ENCODE data around the gene C6orf62. TPM values are rescaled to one million over a fixed set of nuclear protein-coding genes. Genes with fewer than 3 reads are reported as not detected.

The C6orf62 gene
- total and polyA plus RNA-seq, 2 of the 4 experiments (the other 2 are of a cell fraction), result 47.5 to 50.7 TPM

GRCh38 chr6:24752503-24752902 lies 33.5 kb upstream of the C6orf62 start:
- Histone ChIP-seq H3K4me1 (ENCODE audit: control insufficient read depth, insufficient read depth, low read length) (no peaks in the 10 kb centered on the region), H3K9ac (ENCODE audit: low read depth, low read length) (no peak overlapping the region), H3K9me1 (ENCODE audit: insufficient read depth, low read length) (no peaks in the 10 kb centered on the region), H3K14ac (replicated peaks; ENCODE audit: low read depth, low read length) (no peak overlapping the region), H2AK5ac (ENCODE audit: low read depth, low read length) (no peak overlapping the region), H2BK5ac (ENCODE audit: low read depth, low read length, poor library complexity, severe bottlenecking) (no peak overlapping the region), H3K56ac (ENCODE audit: extremely low read depth, insufficient read depth, low read length) (no peak overlapping the region), H2AK9ac (replicated peaks; ENCODE audit: low read depth, low read length, poor library complexity) (no peak overlapping the region), H2BK15ac (ENCODE audit: low read depth, low read length) (no peak overlapping the region), H3K9me3 (ENCODE audit: control insufficient read depth, insufficient read depth, low read length) (no peaks in the 10 kb centered on the region), H3K18ac (ENCODE audit: low read depth, low read length) (no peak overlapping the region), H4K5ac (ENCODE audit: low read depth, low read length) (no peak overlapping the region), H3K4me3 (ENCODE audit: insufficient read depth, low read depth, low read length) (no peak overlapping the region), H2BK120ac (ENCODE audit: low read depth, low read length) (no peak overlapping the region), H4K91ac (ENCODE audit: insufficient read depth, low read depth, low read length) (no peak overlapping the region), H3K23ac (ENCODE audit: low read depth, low read length) (no peak overlapping the region), H3K79me1 (ENCODE audit: low read depth in 1 of 2, low read length in 2 of 2) (no peaks in the 10 kb centered on the region), H3K36me3 (ENCODE audit: control insufficient read depth, insufficient read depth, low read length) (no peaks in the 10 kb centered on the region), H3K4ac (ENCODE audit: low read depth, low read length) (no peak overlapping the region), H3K27ac (ENCODE audit: insufficient read depth, low read length) (no peak overlapping the region), H2BK20ac (ENCODE audit: low read depth, low read length) (no peak overlapping the region), H2AFZ (replicated peaks; ENCODE audit: low read length, poor library complexity) (peak overlapping the region; percentile 43), H4K20me1 (ENCODE audit: insufficient read depth, low read length) (no peaks in the 10 kb centered on the region), H3K4me2 (ENCODE audit: low read depth, low read length) (no peak overlapping the region), H4K8ac (ENCODE audit: low read depth in 2 of 2, low read length in 2 of 2) (no peak overlapping the region), H3K27me3 (ENCODE audit: control insufficient read depth, insufficient read depth, low read length) (no peaks in the 10 kb centered on the region)
- ChIA-PET POLR2A (ENCODE audit: unreplicated experiment) (no interaction called here), CTCF (no interaction called here)
- DNase-seq, result no peak
- ATAC-seq (ENCODE audit: low read depth), result no peak
- BruUV-seq (replicated peaks), result no TSS peak
- TF ChIP-seq RAD21 (IDR thresholded peaks at IDR 0.05; ENCODE audit: low read length) (no peak), SMC3 (IDR thresholded peaks at IDR 0.05; ENCODE audit: low read depth, low read length) (no peak), CTCF (conservative IDR thresholded peaks at IDR 0.05; ENCODE audit: low read depth, low read length) (no peak), MAFK (IDR thresholded peaks at IDR 0.05; ENCODE audit: low read depth, low read length) (no peak), BHLHE40 (IDR thresholded peaks at IDR 0.05; ENCODE audit: low read depth, low read length) (no peak), NFE2L2 (IDR thresholded peaks at IDR 0.05; ENCODE audit: low read depth, low read length) (no peak), POLR2A (IDR thresholded peaks at IDR 0.05; ENCODE audit: low read depth, low read length) (no peak), MAZ (IDR thresholded peaks at IDR 0.05; ENCODE audit: borderline replicate concordance, low read depth, low read length) (no peak), CEBPB (IDR thresholded peaks at IDR 0.05; ENCODE audit: low read depth, low read length) (no peak)
- TF ChIP-seq, protein P1, sequence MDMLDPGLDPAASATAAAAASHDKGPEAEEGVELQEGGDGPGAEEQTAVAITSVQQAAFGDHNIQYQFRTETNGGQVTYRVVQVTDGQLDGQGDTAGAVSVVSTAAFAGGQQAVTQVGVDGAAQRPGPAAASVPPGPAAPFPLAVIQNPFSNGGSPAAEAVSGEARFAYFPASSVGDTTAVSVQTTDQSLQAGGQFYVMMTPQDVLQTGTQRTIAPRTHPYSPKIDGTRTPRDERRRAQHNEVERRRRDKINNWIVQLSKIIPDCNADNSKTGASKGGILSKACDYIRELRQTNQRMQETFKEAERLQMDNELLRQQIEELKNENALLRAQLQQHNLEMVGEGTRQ (IDR thresholded peaks at IDR 0.05; ENCODE audit: low read depth, low read length), result no peak
- WGBS, 2 experiments (ENCODE audit: extremely low coverage in 2 of 2, insufficient read length in 1 of 2), result no CpG with 5 or more reads among the region's 2 CpGs
- in situ Hi-C loops (cut with MboI; ENCODE audit: low sequenced_read_pairs), result no loop called here
- dilution Hi-C loops (cut with HindIII; ENCODE audit: low sequenced_read_pairs, unreplicated experiment), result no loop called here
- intact Hi-C loops (cut with micrococcal nuclease), result no loop called here

Data from IMR-90 (cell line).